Thyroid gland (tissue), 4 donors: ENCODE results near the gene ZNF385B. TPM values are rescaled to one million over a fixed set of nuclear protein-coding genes. Genes with fewer than 3 reads are reported as not detected.

Experiments used
- DNase-seq, 2 donors: peaks; one replicate each; pipeline ENCODE4 v3.0.0-alpha.2; 2019
- H3K27ac ChIP-seq, 3 donors: fragments of 200-600 bp; sonication (generic); 1 replicate in 2 of 3; 2 replicates in 1 of 3; pipeline ENCODE4 v1.5.1; 2016 to 2019; ENCODE audit warnings: mild to moderate bottlenecking in 1 of 3, moderate library complexity in 1 of 3
- H3K27me3 ChIP-seq: fragments of 200-600 bp; sonication (generic); one replicate; pipeline ENCODE4 v1.5.1; 2019
- H3K36me3 ChIP-seq, 2 donors: fragments of 200-600 bp; sonication (generic); one replicate each; pipeline ENCODE4 v1.5.1; 2016 to 2019
- H3K4me1 ChIP-seq, 2 donors: fragments of 200-600 bp; sonication (generic); one replicate each; pipeline ENCODE4 v1.5.1; 2017 to 2019
- H3K4me3 ChIP-seq, 3 donors: fragments of 200-600 bp; sonication (generic); replicated peaks in 1 of 3; 1 replicate in 2 of 3; 2 replicates in 1 of 3; pipeline ENCODE4 v1.5.1; 2016; ENCODE audit warnings: mild to moderate bottlenecking in 1 of 3
- H3K9me3 ChIP-seq: fragments of 200-600 bp; sonication (generic); one replicate; pipeline ENCODE4 v1.5.1; 2017
- CTCF ChIP-seq, 6 experiments: fragments of 200-600 bp in 3 of 6; fragments of 450-650 bp in 3 of 6; sonication (generic) in 3 of 6; IDR thresholded peaks; one replicate each; pipeline ENCODE4 v1.5.1; 2016 to 2019; ENCODE audit warnings: antibody characterized with exemption in 6 of 6, mild to moderate bottlenecking in 2 of 6, inconsistent platforms in 1 of 6, moderate library complexity in 1 of 6
- POLR2A ChIP-seq, 2 donors: fragments of 450-650 bp; IDR thresholded peaks; one replicate each; pipeline ENCODE4 v1.6.1; 2017; ENCODE audit warnings: antibody characterized with exemption in 2 of 2, mild to moderate bottlenecking in 2 of 2, moderate library complexity in 1 of 2
- WGBS, 2 donors: methylation state at CpG; one replicate each; pipeline ENCODE4 v1.1.5; 2017; 5-methylcytosine and 5-hydroxymethylcytosine counted together
- intact Hi-C: fragments of 100-400 bp; cut with DNase I; formaldehyde crosslinking; loops from one replicate; pipeline ENCODE4 v1.15.1; 2023
- total RNA-seq, 4 donors: library from RNA; depleted of rRNA; stranded (reverse); fragments of >200 nt; gene quantifications; one replicate each; pipeline ENCODE4 v1.2.3, GENCODE V29; 2016

Gene ZNF385B
- total RNA-seq, 4 donors from 2014 or later, result 1.3 to 2.8 (median 1.8) TPM

GRCh38 chr2:179435000-179435399, 426.4 kb downstream of the ZNF385B start:
- DNase-seq, result no peak

GRCh38 chr2:179434357-179434756, 427.1 kb downstream of the ZNF385B start:
- no peak for DNase-seq
- intact Hi-C loops, result no loop called here
- Histone ChIP-seq H3K36me3 (no peaks in the 10 kb centered on the region), H3K27me3 (no peaks in the 10 kb centered on the region), H3K9me3 (no peaks in the 10 kb centered on the region), H3K27ac (no peak overlapping the region), H3K4me3 (no peak overlapping the region), H3K4me1 (no peaks in the 10 kb centered on the region)
- 96 to 100% methylated on average over 1 of the region's 1 CpG for WGBS, 2 donors
- TF ChIP-seq POLR2A (IDR thresholded peaks at IDR 0.05) (no peak), CTCF (IDR thresholded peaks at IDR 0.05) (no peak)

More at GRCh38 chr2:179435000-179435399, 426.4 kb downstream of the ZNF385B start:
- H3K4me3 ChIP-seq, result no peak overlapping the region
- intact Hi-C loops, result no loop called here
- H3K9me3 ChIP-seq, result no peaks in the 10 kb centered on the region
- no peak overlapping the region for H3K27ac ChIP-seq
- H3K27me3 ChIP-seq, result no peaks in the 10 kb centered on the region
- TF ChIP-seq CTCF (IDR thresholded peaks at IDR 0.05), result no peak
- H3K36me3 ChIP-seq, result no peaks in the 10 kb centered on the region
- H3K4me1 ChIP-seq, result no peaks in the 10 kb centered on the region
- WGBS, 2 donors, result 86 to 88% methylated on average over 4 of the region's 4 CpGs

GRCh38 chr2:179432751-179433150, 428.7 kb downstream of the ZNF385B start:
- no peaks in the 10 kb centered on the region for H3K9me3 ChIP-seq
- no peak for DNase-seq
- intact Hi-C loops, result no loop called here
- H3K4me3 ChIP-seq, result no peak overlapping the region
- H3K27me3 ChIP-seq, result no peaks in the 10 kb centered on the region
- H3K36me3 ChIP-seq, result no peaks in the 10 kb centered on the region
- H3K4me1 ChIP-seq, result no peaks in the 10 kb centered on the region
- TF ChIP-seq CTCF (IDR thresholded peaks at IDR 0.05) (no peak), POLR2A (IDR thresholded peaks at IDR 0.05) (no peak)
- WGBS, 2 donors, result 87 to 88% methylated on average over 3 of the region's 3 CpGs
- no peak overlapping the region for H3K27ac ChIP-seq

GRCh38 chr2:179429597-179429996, 431.8 kb downstream of the ZNF385B start:
- Histone ChIP-seq H3K27ac (no peak overlapping the region), H3K4me1 (no peaks in the 10 kb centered on the region), H3K4me3 (no peak overlapping the region), H3K27me3 (no peaks in the 10 kb centered on the region), H3K9me3 (no peaks in the 10 kb centered on the region), H3K36me3 (no peaks in the 10 kb centered on the region)
- 91 to 93% methylated on average over 2 of the region's 2 CpGs for WGBS, 2 donors
- DNase-seq, result no peak
- TF ChIP-seq CTCF (IDR thresholded peaks at IDR 0.05) (no peak), POLR2A (IDR thresholded peaks at IDR 0.05) (no peak)
- intact Hi-C loops, result no loop called here

- 53 to 57% methylated on average over 11 of the region's 11 CpGs for WGBS, 2 donors
- H3K27me3 ChIP-seq, result no peaks in the 10 kb centered on the region
- intact Hi-C loops, result no loop called here
- H3K36me3 ChIP-seq, result no peaks in the 10 kb centered on the region
- TF ChIP-seq POLR2A (IDR thresholded peaks at IDR 0.05), result no peak
- TF ChIP-seq CTCF (IDR thresholded peaks at IDR 0.05), result no peak
- H3K4me1 ChIP-seq, result no peaks in the 10 kb centered on the region
- H3K27ac ChIP-seq, result no peak overlapping the region
- DNase-seq, result no peak
- H3K9me3 ChIP-seq, result no peaks in the 10 kb centered on the region
- no peak overlapping the region for H3K4me3 ChIP-seq
These were observed 432.3 kb downstream of the ZNF385B start for GRCh38 chr2:179429060-179429471.
